ENCODE results near the gene EXOC6B.

DNA sequence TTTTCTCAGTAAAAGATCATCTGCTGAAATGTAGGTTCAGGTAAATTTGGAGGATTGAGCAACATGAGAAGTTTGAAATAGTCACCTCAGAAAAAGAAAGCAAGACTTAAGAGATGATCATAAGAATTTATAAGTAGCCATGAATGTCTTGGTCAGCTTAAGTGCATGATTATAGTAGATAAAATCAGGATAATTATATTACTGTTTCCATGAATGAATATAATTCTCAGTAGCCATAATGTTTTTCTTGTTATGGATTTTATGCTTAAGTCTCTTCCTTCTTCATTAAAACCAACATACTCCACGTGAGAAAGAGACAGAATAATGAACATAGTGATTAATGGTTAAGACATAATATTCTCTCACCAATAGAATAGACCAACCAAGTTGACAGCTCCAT is 223.7 kb downstream of the EXOC6B start:
- TF ChIP-seq, protein P1, sequence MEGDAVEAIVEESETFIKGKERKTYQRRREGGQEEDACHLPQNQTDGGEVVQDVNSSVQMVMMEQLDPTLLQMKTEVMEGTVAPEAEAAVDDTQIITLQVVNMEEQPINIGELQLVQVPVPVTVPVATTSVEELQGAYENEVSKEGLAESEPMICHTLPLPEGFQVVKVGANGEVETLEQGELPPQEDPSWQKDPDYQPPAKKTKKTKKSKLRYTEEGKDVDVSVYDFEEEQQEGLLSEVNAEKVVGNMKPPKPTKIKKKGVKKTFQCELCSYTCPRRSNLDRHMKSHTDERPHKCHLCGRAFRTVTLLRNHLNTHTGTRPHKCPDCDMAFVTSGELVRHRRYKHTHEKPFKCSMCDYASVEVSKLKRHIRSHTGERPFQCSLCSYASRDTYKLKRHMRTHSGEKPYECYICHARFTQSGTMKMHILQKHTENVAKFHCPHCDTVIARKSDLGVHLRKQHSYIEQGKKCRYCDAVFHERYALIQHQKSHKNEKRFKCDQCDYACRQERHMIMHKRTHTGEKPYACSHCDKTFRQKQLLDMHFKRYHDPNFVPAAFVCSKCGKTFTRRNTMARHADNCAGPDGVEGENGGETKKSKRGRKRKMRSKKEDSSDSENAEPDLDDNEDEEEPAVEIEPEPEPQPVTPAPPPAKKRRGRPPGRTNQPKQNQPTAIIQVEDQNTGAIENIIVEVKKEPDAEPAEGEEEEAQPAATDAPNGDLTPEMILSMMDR (IDR thresholded peaks at IDR 0.05): no peak
- no peak for TF ChIP-seq POLR2A (IDR thresholded peaks at IDR 0.05)
- no peak for TF ChIP-seq POLR2AphosphoS5 (IDR thresholded peaks at IDR 0.05)

All from prostate gland (tissue), 2 donors.